ENCODE measurements around the gene PANK2.

The PANK2 gene

DNA sequence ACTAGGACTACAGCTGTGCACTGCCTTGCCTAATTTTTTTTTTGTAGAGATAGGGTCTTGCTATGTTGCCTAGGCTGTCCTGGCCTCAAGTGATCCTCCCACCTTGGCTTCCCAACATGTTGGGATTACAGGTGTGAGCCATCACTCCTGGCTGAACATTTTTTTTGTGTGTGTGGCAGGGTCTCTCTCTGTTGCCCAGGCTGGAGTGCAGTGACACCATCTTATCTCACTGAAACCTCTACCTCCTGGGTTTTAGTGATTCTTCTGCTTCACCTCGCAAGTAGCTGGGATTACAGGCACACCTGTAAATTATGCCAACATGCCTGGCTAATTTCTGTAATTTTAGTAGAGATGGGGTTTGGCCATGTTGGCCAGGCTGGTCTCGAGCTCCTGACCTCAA is 25.3 kb downstream of the PANK2 start:
- Histone ChIP-seq H3K27me3 (ENCODE audit: insufficient read depth, low read length) (no peaks in the 10 kb centered on the region), H3K4me1 (ENCODE audit: control insufficient read depth, insufficient read depth, low read length, unreplicated experiment) (peaks cover 12% of the 10 kb centered on the region), H3K27ac (ENCODE audit: low read depth, low read length) (no peak overlapping the region), H3K4me3 (ENCODE audit: low read depth, low read length) (no peak overlapping the region), H3K79me2 (ENCODE audit: control insufficient read depth, insufficient read depth, low read length, unreplicated experiment) (peaks cover 86% of the 10 kb centered on the region), H3K36me3 (ENCODE audit: insufficient read depth, low read length) (peaks cover 45% of the 10 kb centered on the region), H2AFZ (ENCODE audit: low read length, unreplicated experiment) (no peak overlapping the region)

DNA sequence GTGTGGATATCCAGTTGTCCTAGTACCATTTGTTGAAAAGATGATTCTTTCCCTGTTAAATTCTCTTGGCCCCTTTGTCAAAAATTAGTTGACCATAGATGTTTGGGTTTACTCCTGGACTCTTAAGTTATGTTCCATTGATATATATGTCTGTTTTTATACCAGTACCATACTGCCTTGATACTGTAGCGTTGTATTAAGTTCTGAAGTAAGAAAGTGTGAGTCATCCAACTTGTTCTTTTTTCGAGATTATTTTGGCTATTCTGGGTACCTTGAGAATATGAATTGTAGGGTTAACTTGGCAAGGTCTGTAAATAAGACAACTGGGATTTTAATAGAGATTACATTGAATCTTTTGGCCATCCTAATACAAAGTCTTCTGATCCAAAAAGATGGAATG is 26.5 kb downstream of the PANK2 start:
- H3K27ac ChIP-seq (ENCODE audit: low read depth, low read length) = no peak overlapping the region
- peaks cover 77% of the 10 kb centered on the region for H3K79me2 ChIP-seq (ENCODE audit: control insufficient read depth, insufficient read depth, low read length, unreplicated experiment)

GRCh38 chr20:3916364-3916763 is 27.2 kb downstream of the PANK2 start:
- Histone ChIP-seq H3K79me2 (ENCODE audit: control insufficient read depth, insufficient read depth, low read length, unreplicated experiment) (peaks cover 71% of the 10 kb centered on the region), H2AFZ (ENCODE audit: low read length, unreplicated experiment) (no peak overlapping the region), H3K27me3 (ENCODE audit: insufficient read depth, low read length) (no peaks in the 10 kb centered on the region), H3K4me1 (ENCODE audit: control insufficient read depth, insufficient read depth, low read length, unreplicated experiment) (peaks cover 13% of the 10 kb centered on the region), H3K36me3 (ENCODE audit: insufficient read depth, low read length) (peaks cover 40% of the 10 kb centered on the region), H3K4me3 (ENCODE audit: low read depth, low read length) (no peak overlapping the region), H3K27ac (ENCODE audit: low read depth, low read length) (no peak overlapping the region)

More for the DNA sequence above, 26.5 kb downstream of the PANK2 start:
- H2AFZ ChIP-seq (ENCODE audit: low read length, unreplicated experiment) = no peak overlapping the region
- peaks cover 44% of the 10 kb centered on the region for H3K36me3 ChIP-seq (ENCODE audit: insufficient read depth, low read length)
- H3K4me1 ChIP-seq (ENCODE audit: control insufficient read depth, insufficient read depth, low read length, unreplicated experiment) = peaks cover 13% of the 10 kb centered on the region
- no peak overlapping the region for H3K4me3 ChIP-seq (ENCODE audit: low read depth, low read length)
- no peaks in the 10 kb centered on the region for H3K27me3 ChIP-seq (ENCODE audit: insufficient read depth, low read length)

GRCh38 chr20:3919352-3919751 is 30.2 kb downstream of the PANK2 start:
- H3K4me3 ChIP-seq (ENCODE audit: low read depth, low read length) = no peak overlapping the region
- H3K27me3 ChIP-seq (ENCODE audit: insufficient read depth, low read length) = no peaks in the 10 kb centered on the region
- no peak overlapping the region for H2AFZ ChIP-seq (ENCODE audit: low read length, unreplicated experiment)
- H3K79me2 ChIP-seq (ENCODE audit: control insufficient read depth, insufficient read depth, low read length, unreplicated experiment) = peaks cover 64% of the 10 kb centered on the region
- peaks cover 35% of the 10 kb centered on the region for H3K4me1 ChIP-seq (ENCODE audit: control insufficient read depth, insufficient read depth, low read length, unreplicated experiment)
- H3K27ac ChIP-seq (ENCODE audit: low read depth, low read length) = peak overlapping the region; percentile 11
- peaks cover 39% of the 10 kb centered on the region for H3K36me3 ChIP-seq (ENCODE audit: insufficient read depth, low read length)

- no peak overlapping the region for H3K4me3 ChIP-seq (ENCODE audit: low read depth, low read length)
- H3K36me3 ChIP-seq (ENCODE audit: insufficient read depth, low read length) = peaks cover 24% of the 10 kb centered on the region; the same call in 1 of the 2 replicates
- H3K27ac ChIP-seq (ENCODE audit: low read depth, low read length) = peak overlapping the region; percentile 42
- H3K4me1 ChIP-seq (ENCODE audit: control insufficient read depth, insufficient read depth, low read length, unreplicated experiment) = peaks cover 55% of the 10 kb centered on the region
- no peaks in the 10 kb centered on the region for H3K27me3 ChIP-seq (ENCODE audit: insufficient read depth, low read length)
- no peak overlapping the region for H2AFZ ChIP-seq (ENCODE audit: low read length, unreplicated experiment)
- H3K79me2 ChIP-seq (ENCODE audit: control insufficient read depth, insufficient read depth, low read length, unreplicated experiment) = peaks cover 45% of the 10 kb centered on the region
Observed at GRCh38 chr20:3922223-3922982, 33.2 kb downstream of the PANK2 start.

DNA sequence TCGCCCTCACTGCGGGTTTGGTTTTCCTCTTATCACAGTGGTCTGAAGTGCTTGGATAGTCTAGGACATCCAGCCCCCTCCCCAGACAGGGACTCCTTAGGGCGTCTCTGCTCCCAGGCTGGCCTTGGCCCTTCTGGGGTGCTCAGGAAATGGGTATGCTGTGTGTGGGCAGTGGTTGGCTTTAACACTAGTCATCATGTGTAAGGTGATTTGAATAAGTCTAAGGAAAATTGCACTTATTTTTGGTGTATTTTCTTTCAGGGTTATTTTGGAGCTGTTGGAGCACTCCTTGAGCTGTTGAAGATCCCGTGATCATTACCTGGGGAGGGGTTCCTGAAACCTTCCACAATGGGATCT is 33.8 kb downstream of the PANK2 start:
- Histone ChIP-seq H3K36me3 (ENCODE audit: insufficient read depth, low read length) (peaks cover 24% of the 10 kb centered on the region; the same call in 1 of the 2 replicates), H3K79me2 (ENCODE audit: control insufficient read depth, insufficient read depth, low read length, unreplicated experiment) (peaks cover 42% of the 10 kb centered on the region)

DNA sequence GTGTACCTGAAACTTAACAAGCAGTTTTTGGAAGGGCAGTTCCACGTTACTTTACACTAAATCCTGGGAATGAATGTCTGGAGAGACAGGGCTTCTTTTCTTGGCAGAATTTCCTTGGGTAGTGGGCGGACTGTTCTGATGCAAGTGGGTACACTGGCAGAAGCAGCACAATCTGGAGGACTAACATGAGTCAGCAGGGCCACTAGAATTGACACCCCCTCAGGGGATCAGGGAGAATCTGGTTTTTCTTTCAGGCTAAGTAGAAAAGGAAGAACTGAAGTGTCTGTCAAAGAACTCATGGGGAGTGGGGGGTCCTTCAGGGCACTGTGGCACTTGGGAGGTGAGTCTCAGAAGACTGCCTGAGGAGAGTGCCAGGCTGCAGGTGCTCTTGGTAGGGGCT is 34.6 kb downstream of the PANK2 start:
- Histone ChIP-seq H3K36me3 (ENCODE audit: insufficient read depth, low read length) (peaks cover 18% of the 10 kb centered on the region; the same call in 1 of the 2 replicates), H3K4me1 (ENCODE audit: control insufficient read depth, insufficient read depth, low read length, unreplicated experiment) (peaks cover 59% of the 10 kb centered on the region), H3K27me3 (ENCODE audit: insufficient read depth, low read length) (no peaks in the 10 kb centered on the region), H3K4me3 (ENCODE audit: low read depth, low read length) (no peak overlapping the region), H2AFZ (ENCODE audit: low read length, unreplicated experiment) (no peak overlapping the region), H3K27ac (ENCODE audit: low read depth, low read length) (peak overlapping the region; percentile 42), H3K79me2 (ENCODE audit: control insufficient read depth, insufficient read depth, low read length, unreplicated experiment) (peaks cover 34% of the 10 kb centered on the region)

More for the DNA sequence above, 33.8 kb downstream of the PANK2 start:
- H2AFZ ChIP-seq (ENCODE audit: low read length, unreplicated experiment) = no peak overlapping the region
- H3K4me1 ChIP-seq (ENCODE audit: control insufficient read depth, insufficient read depth, low read length, unreplicated experiment) = peaks cover 61% of the 10 kb centered on the region
- no peaks in the 10 kb centered on the region for H3K27me3 ChIP-seq (ENCODE audit: insufficient read depth, low read length)
- no peak overlapping the region for H3K4me3 ChIP-seq (ENCODE audit: low read depth, low read length)
- peak overlapping the region; percentile 42 for H3K27ac ChIP-seq (ENCODE audit: low read depth, low read length)

DNA sequence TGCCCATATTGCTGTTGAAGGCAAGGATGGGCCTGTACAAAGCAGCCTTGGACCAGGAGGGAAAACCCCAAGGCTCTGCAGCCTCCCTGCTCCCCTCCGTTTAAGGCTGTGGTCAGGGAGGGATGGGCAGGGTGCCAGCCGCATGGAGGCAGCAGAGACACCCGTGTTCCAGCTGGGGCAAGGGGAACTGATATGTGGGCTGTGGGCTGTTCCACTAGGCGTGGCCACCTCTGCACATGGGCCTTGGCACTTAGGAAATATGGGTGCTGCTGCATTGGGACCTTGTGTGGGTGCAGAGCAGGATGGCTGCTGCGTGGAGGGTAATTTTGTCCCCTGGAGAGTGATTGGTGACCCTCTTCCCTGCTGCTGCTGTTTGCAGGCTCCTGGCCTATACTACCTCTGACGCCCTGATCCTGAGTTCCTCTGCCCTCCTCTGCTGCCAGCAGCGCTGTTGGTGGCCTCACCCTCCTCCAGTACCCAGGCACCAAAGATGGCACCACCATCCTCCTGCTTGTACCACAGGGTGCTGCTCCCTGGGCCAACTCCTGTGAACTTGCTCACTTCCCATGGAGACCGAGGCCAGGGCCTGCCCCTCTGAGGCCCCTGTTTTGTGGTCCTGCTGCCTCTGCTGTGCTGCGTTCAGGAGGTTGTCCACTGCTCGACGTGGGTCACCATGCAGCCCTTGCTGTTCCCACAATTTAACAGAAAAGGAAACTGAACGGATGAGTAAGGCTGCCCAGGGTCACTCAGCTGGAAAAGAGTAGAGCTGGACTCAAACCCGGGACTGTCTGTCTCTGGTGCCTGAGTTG is 35.3 kb downstream of the PANK2 start:
- Histone ChIP-seq H3K36me3 (ENCODE audit: insufficient read depth, low read length) (peaks cover 18% of the 10 kb centered on the region; the same call in 1 of the 2 replicates), H3K4me3 (ENCODE audit: low read depth, low read length) (no peak overlapping the region), H3K27ac (ENCODE audit: low read depth, low read length) (peak overlapping the region; percentile 42; the same call in 1 of the 2 replicates), H3K79me2 (ENCODE audit: control insufficient read depth, insufficient read depth, low read length, unreplicated experiment) (peaks cover 28% of the 10 kb centered on the region), H2AFZ (ENCODE audit: low read length, unreplicated experiment) (no peak overlapping the region), H3K4me1 (ENCODE audit: control insufficient read depth, insufficient read depth, low read length, unreplicated experiment) (peaks cover 57% of the 10 kb centered on the region), H3K27me3 (ENCODE audit: insufficient read depth, low read length) (no peaks in the 10 kb centered on the region)

GRCh38 chr20:3925113-3925695 is 36.0 kb downstream of the PANK2 start:
- no peak overlapping the region for H3K4me3 ChIP-seq (ENCODE audit: low read depth, low read length)
- H3K79me2 ChIP-seq (ENCODE audit: control insufficient read depth, insufficient read depth, low read length, unreplicated experiment) = peaks cover 27% of the 10 kb centered on the region
- no peak overlapping the region for H3K27ac ChIP-seq (ENCODE audit: low read depth, low read length)
- peaks cover 62% of the 10 kb centered on the region for H3K4me1 ChIP-seq (ENCODE audit: control insufficient read depth, insufficient read depth, low read length, unreplicated experiment)
- H2AFZ ChIP-seq (ENCODE audit: low read length, unreplicated experiment) = no peak overlapping the region
- no peaks in the 10 kb centered on the region for H3K27me3 ChIP-seq (ENCODE audit: insufficient read depth, low read length)
- peaks cover 14% of the 10 kb centered on the region; the same call in 1 of the 2 replicates for H3K36me3 ChIP-seq (ENCODE audit: insufficient read depth, low read length)

- H3K4me1 ChIP-seq (ENCODE audit: control insufficient read depth, insufficient read depth, low read length, unreplicated experiment) = peaks cover 62% of the 10 kb centered on the region
- no peak overlapping the region for H3K4me3 ChIP-seq (ENCODE audit: low read depth, low read length)
- no peak overlapping the region for H2AFZ ChIP-seq (ENCODE audit: low read length, unreplicated experiment)
- peaks cover 14% of the 10 kb centered on the region; the same call in 1 of the 2 replicates for H3K36me3 ChIP-seq (ENCODE audit: insufficient read depth, low read length)
- H3K27ac ChIP-seq (ENCODE audit: low read depth, low read length) = 0 out of 2 replicates have a peak overlapping the region, but pooled peaks have one; percentile 2
- H3K79me2 ChIP-seq (ENCODE audit: control insufficient read depth, insufficient read depth, low read length, unreplicated experiment) = peaks cover 27% of the 10 kb centered on the region
- no peaks in the 10 kb centered on the region for H3K27me3 ChIP-seq (ENCODE audit: insufficient read depth, low read length)
Observed at GRCh38 chr20:3925899-3926638, 36.9 kb downstream of the PANK2 start.
